ENCODE data around the gene SNCAIP.
"Not testable (repeated sequence)": the region's sequence is repeated elsewhere in the genome, so short reads cannot be mapped to it uniquely, and the experiment has no call there.

Gene SNCAIP

GRCh38 chr5:122485226-122485625 lies 173.2 kb downstream of the SNCAIP start:
- no peak overlapping the region for H3K4me3 ChIP-seq (ENCODE audit: low read depth, low read length)
- TF ChIP-seq CTCF (IDR thresholded peaks at IDR 0.05; ENCODE audit: low read depth, low read length), result no peak

- not testable (repeated sequence) for H3K4me3 ChIP-seq (ENCODE audit: low read depth, low read length)
Measured at GRCh38 chr5:122486616-122487015, 174.6 kb downstream of the SNCAIP start.

GRCh38 chr5:122490718-122491117 lies 178.7 kb downstream of the SNCAIP start:
- no peak overlapping the region for H3K4me3 ChIP-seq (ENCODE audit: low read depth, low read length)
- TF ChIP-seq CTCF (IDR thresholded peaks at IDR 0.05; ENCODE audit: low read depth, low read length), result no peak

- H3K4me3 ChIP-seq (ENCODE audit: low read depth, low read length), result no peak overlapping the region
- TF ChIP-seq CTCF (IDR thresholded peaks at IDR 0.05; ENCODE audit: low read depth, low read length), result no peak
Measured at GRCh38 chr5:122492675-122493074, 180.6 kb downstream of the SNCAIP start.

GRCh38 chr5:122493091-122494021 lies 181.3 kb downstream of the SNCAIP start:
- no peak overlapping the region for H3K4me3 ChIP-seq (ENCODE audit: low read depth, low read length)
- TF ChIP-seq CTCF (IDR thresholded peaks at IDR 0.05; ENCODE audit: low read depth, low read length), result no peak

GRCh38 chr5:122494109-122494508 lies 182.1 kb downstream of the SNCAIP start:
- no peak for TF ChIP-seq CTCF (IDR thresholded peaks at IDR 0.05; ENCODE audit: low read depth, low read length)
- H3K4me3 ChIP-seq (ENCODE audit: low read depth, low read length), result no peak overlapping the region

GRCh38 chr5:122498163-122498562 lies 186.1 kb downstream of the SNCAIP start:
- TF ChIP-seq CTCF (IDR thresholded peaks at IDR 0.05; ENCODE audit: low read depth, low read length), result 0 out of 2 replicates have a peak, but pooled peaks have one; percentile 34
- H3K4me3 ChIP-seq (ENCODE audit: low read depth, low read length), result no peak overlapping the region

Data from WI38 (cell line).